Measurements from ENCODE around the gene PCMT1.

- TF ChIP-seq GATA2 (IDR thresholded peaks at IDR 0.05; ENCODE audit: low read depth, low read length) (no peak), GATA3 (IDR thresholded peaks at IDR 0.05; ENCODE audit: low read depth, low read length) (no peak)
Measured at GRCh38 chr6:149813351-149813750, 63.8 kb downstream of the PCMT1 start.

Data from SH-SY5Y (cell line).